Keratinocyte (primary cell): ENCODE data around the gene BRSK2. TPM values are rescaled to one million over a fixed set of nuclear protein-coding genes. Genes with fewer than 3 reads are reported as not detected.

Experiments used
- DNase-seq: peaks from one replicate; pipeline ENCODE4 v3.0.0-alpha.2; 2011; ENCODE audit warnings: low read depth, missing footprints, low spot score
- FAIRE-seq: peaks from 2 replicates; lab custom pipeline; 2011; peaks lifted over from hg19 to GRCh38; lab: Jason Lieb, UNC
- H2AFZ ChIP-seq: 2 replicates; pipeline ENCODE4 v1.6.0; 2012; ENCODE audit warnings: low read length, control low read depth, inconsistent platforms; ENCODE audit not compliant: control insufficient read depth
- H3K27ac ChIP-seq: 2 replicates; pipeline ENCODE4 v1.5.1; 2011; ENCODE audit warnings: low read length; ENCODE audit not compliant: control insufficient read depth, insufficient read depth
- H3K27me3 ChIP-seq: 3 replicates; pipeline ENCODE4 v1.6.0; 2011; ENCODE audit warnings: low read length; ENCODE audit not compliant: control insufficient read depth, insufficient read depth; ENCODE audit errors: extremely low read depth
- H3K36me3 ChIP-seq, 2 experiments: 2 replicates in 1 of 2; 3 replicates in 1 of 2; pipeline ENCODE4 v1.5.1; 2011; ENCODE audit warnings: low read length in 2 of 2, mild to moderate bottlenecking in 1 of 2; ENCODE audit not compliant: control insufficient read depth in 2 of 2, insufficient read depth in 2 of 2; ENCODE audit errors: extremely low read depth in 1 of 2
- H3K4me1 ChIP-seq: 3 replicates; pipeline ENCODE4 v1.5.1; 2011; ENCODE audit warnings: low read length; ENCODE audit not compliant: control insufficient read depth, insufficient read depth; ENCODE audit errors: extremely low read depth
- H3K4me2 ChIP-seq: 3 replicates; pipeline ENCODE4 v1.6.0; 2011; ENCODE audit warnings: low read depth, low read length; ENCODE audit not compliant: control insufficient read depth, insufficient read depth; ENCODE audit errors: extremely low read depth
- H3K4me3 ChIP-seq, 3 experiments: fragments of 200-600 bp in 1 of 3; sonication (generic) in 1 of 3; 2 replicates in 2 of 3; 3 replicates in 1 of 3; pipeline ENCODE4 v1.5.1; 2011 to 2016; ENCODE audit warnings: low read length in 3 of 3, mild to moderate bottlenecking in 3 of 3, control low read depth in 2 of 3, inconsistent platforms in 1 of 3, low read depth in 1 of 3, mixed read lengths in 1 of 3, mixed run types in 1 of 3, moderate library complexity in 1 of 3; ENCODE audit not compliant: control insufficient read depth in 2 of 3, insufficient read depth in 2 of 3; ENCODE audit errors: extremely low read depth in 1 of 3
- H3K79me2 ChIP-seq: 2 replicates; pipeline ENCODE4 v1.6.0; 2012; ENCODE audit warnings: low read length; ENCODE audit not compliant: control insufficient read depth, insufficient read depth
- H3K9ac ChIP-seq: 3 replicates; pipeline ENCODE4 v1.6.0; 2011; ENCODE audit warnings: low read length; ENCODE audit not compliant: control insufficient read depth, insufficient read depth; ENCODE audit errors: extremely low read depth
- H3K9me1 ChIP-seq: 3 replicates; pipeline ENCODE4 v1.6.0; 2011; ENCODE audit warnings: low read length; ENCODE audit not compliant: control insufficient read depth, insufficient read depth; ENCODE audit errors: extremely low read depth
- H3K9me3 ChIP-seq: 2 replicates; pipeline ENCODE4 v1.5.1; 2012; ENCODE audit warnings: low read depth, low read length; ENCODE audit not compliant: control insufficient read depth
- H4K20me1 ChIP-seq: 3 replicates; pipeline ENCODE4 v1.6.0; 2011; ENCODE audit warnings: low read length; ENCODE audit not compliant: control insufficient read depth, insufficient read depth; ENCODE audit errors: extremely low read depth
- EZH2 ChIP-seq: IDR thresholded peaks from one replicate; pipeline ENCODE4 v1.6.1; 2012; ENCODE audit warnings: inconsistent platforms, mild to moderate bottlenecking, low read length, moderate library complexity
- dilution Hi-C: fragments of 300-500 bp; cut with MboI; formaldehyde crosslinking; loops from one replicate; pipeline ENCODE4 v1.7.0; 2020; ENCODE audit warnings: low sequenced_read_pairs; ENCODE audit not compliant: extremely low pct_ligation_motif_present
- polyA plus RNA-seq, 5 experiments: library from polyadenylated mRNA; depleted of rRNA in 3 of 5; stranded (reverse) in 3 of 5; stranded (forward) in 1 of 5; unstranded in 1 of 5; fragments of >200 nt; gene quantifications; 1 replicate in 1 of 5; 2 replicates in 3 of 5; 3 replicates in 1 of 5; pipeline versions ENCODE4 v1.2.1 to v1.2.3, GENCODE V29; 2011 to 2012; ENCODE audit warnings: missing spikeins in 2 of 5, low read depth in 1 of 5, low replicate concordance in 1 of 5
- TF ChIP-seq, protein P1 (sequence below), 3 experiments: IDR thresholded peaks in 1 of 3; conservative IDR thresholded peaks in 1 of 3; optimal IDR thresholded peaks in 1 of 3; 2 replicates in 2 of 3; 3 replicates in 1 of 3; pipeline versions ENCODE3 to v1.5.1; 2011; ENCODE audit warnings: low read length in 3 of 3, mild to moderate bottlenecking in 3 of 3, moderate library complexity in 2 of 3, control low read depth in 1 of 3, inconsistent platforms in 1 of 3; ENCODE audit not compliant: insufficient read depth in 2 of 3; ENCODE audit errors: extremely low read depth in 1 of 3

BRSK2 gene
- polyA plus RNA-seq, 1 donor (not counting 4 experiments of a cell fraction or from before 2014, with no cell fraction given), result 0.09 TPM

DNA sequence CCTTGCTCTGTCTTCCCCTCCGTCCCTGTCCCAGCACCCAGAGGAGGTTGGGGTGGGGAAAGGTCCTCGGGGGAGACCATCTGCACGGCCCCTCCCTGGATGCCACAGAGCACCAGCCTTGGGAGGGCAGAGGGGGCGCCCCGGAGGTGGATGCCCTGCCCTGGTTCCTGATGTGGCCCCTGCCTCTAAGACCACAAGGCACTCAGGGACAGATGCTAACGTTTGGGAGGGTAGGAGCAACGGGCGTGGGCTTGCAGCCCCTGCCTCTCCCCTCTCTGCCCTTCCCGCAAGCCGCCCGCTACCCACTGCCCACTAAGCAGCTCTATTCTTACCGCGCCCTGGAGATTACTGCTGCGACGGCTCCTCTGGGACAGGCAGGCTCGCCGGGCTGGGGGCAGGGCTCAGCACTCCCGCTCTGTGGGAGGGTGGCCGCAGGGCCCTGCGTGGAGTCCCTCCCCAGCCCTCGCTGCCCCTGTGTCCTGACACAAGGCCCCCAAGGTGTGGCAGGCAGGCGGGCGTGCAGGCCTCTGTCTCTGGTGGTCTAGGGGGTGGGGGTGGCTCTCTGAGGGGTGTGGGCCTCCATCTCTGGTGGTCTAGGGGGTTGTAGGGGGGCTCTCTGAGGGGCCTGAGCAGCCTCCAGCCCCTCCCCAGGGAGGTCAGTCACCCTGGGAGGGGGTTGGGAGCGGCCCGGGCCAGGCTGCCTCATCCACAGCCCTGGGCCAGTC lies 14.9 kb downstream of the BRSK2 start:
- Histone ChIP-seq H3K9me3 (no peaks in the 10 kb centered on the region), H3K79me2 (no peaks in the 10 kb centered on the region), H3K36me3 (no peaks in the 10 kb centered on the region), H3K27me3 (no peaks in the 10 kb centered on the region), H3K9ac (no peak overlapping the region), H3K9me1 (no peaks in the 10 kb centered on the region), H3K27ac (no peak overlapping the region), H4K20me1 (no peaks in the 10 kb centered on the region), H3K4me2 (no peak overlapping the region), H3K4me1 (no peaks in the 10 kb centered on the region), H2AFZ (no peak overlapping the region), H3K4me3 (no peak overlapping the region)
- no peak for TF ChIP-seq EZH2
- TF ChIP-seq, protein P1, sequence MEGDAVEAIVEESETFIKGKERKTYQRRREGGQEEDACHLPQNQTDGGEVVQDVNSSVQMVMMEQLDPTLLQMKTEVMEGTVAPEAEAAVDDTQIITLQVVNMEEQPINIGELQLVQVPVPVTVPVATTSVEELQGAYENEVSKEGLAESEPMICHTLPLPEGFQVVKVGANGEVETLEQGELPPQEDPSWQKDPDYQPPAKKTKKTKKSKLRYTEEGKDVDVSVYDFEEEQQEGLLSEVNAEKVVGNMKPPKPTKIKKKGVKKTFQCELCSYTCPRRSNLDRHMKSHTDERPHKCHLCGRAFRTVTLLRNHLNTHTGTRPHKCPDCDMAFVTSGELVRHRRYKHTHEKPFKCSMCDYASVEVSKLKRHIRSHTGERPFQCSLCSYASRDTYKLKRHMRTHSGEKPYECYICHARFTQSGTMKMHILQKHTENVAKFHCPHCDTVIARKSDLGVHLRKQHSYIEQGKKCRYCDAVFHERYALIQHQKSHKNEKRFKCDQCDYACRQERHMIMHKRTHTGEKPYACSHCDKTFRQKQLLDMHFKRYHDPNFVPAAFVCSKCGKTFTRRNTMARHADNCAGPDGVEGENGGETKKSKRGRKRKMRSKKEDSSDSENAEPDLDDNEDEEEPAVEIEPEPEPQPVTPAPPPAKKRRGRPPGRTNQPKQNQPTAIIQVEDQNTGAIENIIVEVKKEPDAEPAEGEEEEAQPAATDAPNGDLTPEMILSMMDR (optimal IDR thresholded peaks at IDR 0.05 in 1 of 3, IDR thresholded peaks at IDR 0.05 in 1 of 3, conservative IDR thresholded peaks at IDR 0.05 in 1 of 3; ENCODE audit: extremely low read depth in 1 of 3, insufficient read depth in 2 of 3, low read length in 3 of 3), result no peak
- FAIRE-seq (no peak), DNase-seq (no peak)
- dilution Hi-C loops, result no loop called here

DNA sequence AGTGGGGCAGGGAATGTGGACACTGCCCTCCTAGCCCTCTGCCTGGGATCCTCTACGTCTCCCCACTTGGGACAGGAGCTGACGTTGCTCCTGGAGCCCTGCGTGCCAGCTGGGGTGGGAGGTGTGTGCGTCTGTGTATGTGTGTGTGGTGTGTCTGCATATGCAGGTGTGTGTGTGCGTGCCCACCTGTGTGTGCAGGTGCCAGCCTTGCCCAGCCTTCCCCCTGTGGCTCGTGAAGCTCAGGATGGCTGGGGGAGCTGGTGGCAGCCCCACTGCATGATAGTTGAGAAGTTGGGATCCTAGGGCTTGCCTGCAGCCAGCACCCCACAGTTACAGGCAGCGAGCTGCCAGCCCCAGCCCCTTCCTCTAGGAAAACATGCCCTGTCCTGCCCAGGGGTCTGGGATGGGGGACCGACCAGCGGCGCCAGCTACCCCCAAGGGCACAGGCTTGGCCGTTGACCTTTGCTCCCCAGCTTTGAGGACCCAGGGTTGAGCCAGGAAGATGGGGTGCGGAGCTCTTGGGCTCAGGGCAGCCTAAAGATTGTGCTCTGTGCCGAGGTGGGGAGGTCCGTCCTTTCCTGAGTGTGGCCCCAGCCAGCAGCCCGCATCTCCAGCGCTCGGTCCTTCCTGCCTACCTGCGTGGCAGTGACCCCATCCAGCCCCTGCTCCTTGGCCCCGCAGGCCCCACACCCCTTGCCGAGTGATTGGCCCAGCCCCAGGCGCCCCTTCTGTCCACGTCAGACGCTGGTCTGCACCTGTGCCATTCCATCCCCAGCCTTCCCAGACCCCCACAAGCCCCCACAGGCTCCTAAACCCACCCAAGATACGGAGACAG lies 15.7 kb downstream of the BRSK2 start:
- FAIRE-seq (no peak), DNase-seq (no peak)
- Histone ChIP-seq H3K27ac (no peak overlapping the region), H3K9ac (no peak overlapping the region), H3K4me1 (no peaks in the 10 kb centered on the region), H2AFZ (no peak overlapping the region), H3K9me3 (no peaks in the 10 kb centered on the region), H3K4me3 (no peak overlapping the region), H3K79me2 (no peaks in the 10 kb centered on the region), H3K4me2 (no peak overlapping the region), H4K20me1 (no peaks in the 10 kb centered on the region), H3K36me3 (no peaks in the 10 kb centered on the region), H3K27me3 (no peaks in the 10 kb centered on the region), H3K9me1 (no peaks in the 10 kb centered on the region)
- TF ChIP-seq EZH2, result no peak
- TF ChIP-seq, protein P1 (optimal IDR thresholded peaks at IDR 0.05 in 1 of 3, IDR thresholded peaks at IDR 0.05 in 1 of 3, conservative IDR thresholded peaks at IDR 0.05 in 1 of 3; ENCODE audit: extremely low read depth in 1 of 3, insufficient read depth in 2 of 3, low read length in 3 of 3), result no peak
- dilution Hi-C loops, result no loop called here
